Tibial artery (tissue), 4 donors: ENCODE measurements around the gene DCST1.

ENCODE experiments used
- DNase-seq, 2 donors: peaks; one replicate each; pipeline ENCODE4 v3.0.0-alpha.2; 2019
- H3K27ac ChIP-seq, 2 donors: fragments of 200-600 bp; sonication (generic) in 1 of 2; 1 replicate in 1 of 2; 2 replicates in 1 of 2; pipeline ENCODE4 v1.5.1; 2018 to 2019; ENCODE audit warnings: mild to moderate bottlenecking in 1 of 2
- H3K27me3 ChIP-seq, 2 donors: fragments of 200-600 bp; sonication (generic) in 1 of 2; one replicate each; pipeline versions ENCODE4 v1.5.1 to v1.6.0; 2016 to 2019
- H3K36me3 ChIP-seq, 3 donors: fragments of 200-600 bp; sonication (generic) in 2 of 3; one replicate each; pipeline ENCODE4 v1.5.1; 2016 to 2019; ENCODE audit warnings: mild to moderate bottlenecking in 2 of 3
- H3K4me1 ChIP-seq, 4 donors: fragments of 200-600 bp; sonication (generic) in 2 of 4; 1 replicate in 3 of 4; 2 replicates in 1 of 4; pipeline ENCODE4 v1.5.1; 2016 to 2019
- H3K4me3 ChIP-seq, 2 donors: fragments of 200-600 bp; sonication (generic) in 1 of 2; 1 replicate in 1 of 2; 2 replicates in 1 of 2; pipeline ENCODE4 v1.5.1; 2018 to 2019; ENCODE audit warnings: mild to moderate bottlenecking in 2 of 2
- H3K9me3 ChIP-seq, 3 donors: fragments of 200-600 bp; sonication (generic) in 1 of 3; one replicate each; pipeline ENCODE4 v1.5.1; 2016 to 2019
- intact Hi-C: fragments of 100-400 bp; cut with DNase I; formaldehyde crosslinking; loops from one replicate; pipeline ENCODE4 v1.15.0; 2023; ENCODE audit warnings: low total_unique reads
- TF ChIP-seq, protein P1 (sequence below), 2 experiments: fragments of 200-600 bp in 1 of 2; fragments of 450-650 bp in 1 of 2; IDR thresholded peaks; one replicate each; pipeline ENCODE4 v1.5.1; 2017 to 2019; ENCODE audit warnings: antibody characterized with exemption in 2 of 2, mild to moderate bottlenecking in 1 of 2, moderate library complexity in 1 of 2

Gene DCST1

DNA sequence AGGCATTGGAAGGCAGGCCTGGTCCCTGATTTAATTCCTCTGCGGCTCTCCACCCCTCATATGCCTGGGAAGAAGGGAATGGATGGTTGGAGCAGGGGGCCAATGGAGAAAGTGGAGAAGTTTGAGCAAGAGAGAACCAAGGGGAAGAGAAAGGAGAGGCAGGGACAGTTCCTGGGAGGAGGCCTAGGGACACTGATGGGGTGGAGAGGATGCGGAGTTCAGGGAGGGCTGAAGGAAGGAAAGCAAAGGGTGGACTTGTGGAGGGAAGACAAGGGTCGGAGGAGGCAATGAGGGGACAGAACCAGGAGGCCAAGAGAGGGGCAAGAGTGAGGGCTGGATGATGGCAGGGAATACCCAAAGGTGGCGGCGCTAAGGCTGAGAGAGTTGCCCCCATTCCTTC lies 23.9 kb upstream of the DCST1 start:
- H3K9me3 ChIP-seq = no peaks in the 10 kb centered on the region
- H3K27me3 ChIP-seq = no peaks in the 10 kb centered on the region
- H3K4me1 ChIP-seq = peaks cover 0 to 89% (median 58%) of the 10 kb centered on the region in 4 donors
- TF ChIP-seq, protein P1, sequence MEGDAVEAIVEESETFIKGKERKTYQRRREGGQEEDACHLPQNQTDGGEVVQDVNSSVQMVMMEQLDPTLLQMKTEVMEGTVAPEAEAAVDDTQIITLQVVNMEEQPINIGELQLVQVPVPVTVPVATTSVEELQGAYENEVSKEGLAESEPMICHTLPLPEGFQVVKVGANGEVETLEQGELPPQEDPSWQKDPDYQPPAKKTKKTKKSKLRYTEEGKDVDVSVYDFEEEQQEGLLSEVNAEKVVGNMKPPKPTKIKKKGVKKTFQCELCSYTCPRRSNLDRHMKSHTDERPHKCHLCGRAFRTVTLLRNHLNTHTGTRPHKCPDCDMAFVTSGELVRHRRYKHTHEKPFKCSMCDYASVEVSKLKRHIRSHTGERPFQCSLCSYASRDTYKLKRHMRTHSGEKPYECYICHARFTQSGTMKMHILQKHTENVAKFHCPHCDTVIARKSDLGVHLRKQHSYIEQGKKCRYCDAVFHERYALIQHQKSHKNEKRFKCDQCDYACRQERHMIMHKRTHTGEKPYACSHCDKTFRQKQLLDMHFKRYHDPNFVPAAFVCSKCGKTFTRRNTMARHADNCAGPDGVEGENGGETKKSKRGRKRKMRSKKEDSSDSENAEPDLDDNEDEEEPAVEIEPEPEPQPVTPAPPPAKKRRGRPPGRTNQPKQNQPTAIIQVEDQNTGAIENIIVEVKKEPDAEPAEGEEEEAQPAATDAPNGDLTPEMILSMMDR (IDR thresholded peaks at IDR 0.05) = no peak
- no peak overlapping the region for H3K4me3 ChIP-seq
- intact Hi-C loops = no loop called here
- no peak for DNase-seq
- peak overlapping the region in 1 of 2 donors; percentile 65 for H3K27ac ChIP-seq
- peaks cover 0 to 23% (median 5%) of the 10 kb centered on the region in 3 donors for H3K36me3 ChIP-seq

DNA sequence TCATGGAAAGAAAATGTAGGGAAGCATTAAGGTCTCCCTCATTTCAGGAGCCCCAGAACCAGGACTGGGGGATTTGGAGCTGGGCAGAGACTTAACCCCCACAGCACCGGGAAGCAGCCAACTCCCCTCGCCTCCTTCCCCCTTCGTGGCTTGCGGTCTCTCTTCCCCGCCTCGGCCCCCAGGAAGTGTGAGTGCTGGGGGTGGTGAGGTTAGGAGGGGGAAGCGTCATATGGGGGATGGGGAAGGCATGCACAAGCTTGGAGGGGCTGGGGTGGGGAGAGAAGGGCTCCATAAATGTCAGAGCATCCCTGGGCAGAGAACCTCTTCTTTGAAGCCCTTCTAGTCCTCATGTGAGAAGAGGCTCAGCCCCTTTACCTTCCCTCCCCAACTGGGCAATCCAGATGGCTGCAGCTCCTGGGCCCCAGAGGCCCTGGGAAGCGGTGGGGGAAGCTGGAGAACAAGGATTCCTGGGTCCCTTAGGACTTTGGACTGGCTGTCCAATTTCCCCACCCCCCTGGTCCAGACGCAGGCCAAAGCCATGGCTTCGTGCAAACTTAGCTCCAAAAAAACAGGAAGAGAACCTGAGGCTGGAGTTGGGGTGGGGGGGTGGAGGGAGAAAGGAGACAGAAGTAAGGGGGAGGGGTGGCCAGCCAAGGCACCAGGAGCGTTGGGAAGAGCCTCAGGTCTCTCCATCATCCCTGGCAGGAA lies 23.3 kb upstream of the DCST1 start:
- Histone ChIP-seq H3K36me3 (peaks cover 0 to 30% (median 11%) of the 10 kb centered on the region in 3 donors), H3K27ac (peak overlapping the region; percentile 59 to 65), H3K4me3 (no peak overlapping the region), H3K4me1 (peaks cover 0 to 83% (median 52%) of the 10 kb centered on the region in 4 donors), H3K9me3 (no peaks in the 10 kb centered on the region), H3K27me3 (no peaks in the 10 kb centered on the region)
- DNase-seq = no peak
- intact Hi-C loops = no loop called here
- TF ChIP-seq, protein P1 (IDR thresholded peaks at IDR 0.05) = no peak

DNA sequence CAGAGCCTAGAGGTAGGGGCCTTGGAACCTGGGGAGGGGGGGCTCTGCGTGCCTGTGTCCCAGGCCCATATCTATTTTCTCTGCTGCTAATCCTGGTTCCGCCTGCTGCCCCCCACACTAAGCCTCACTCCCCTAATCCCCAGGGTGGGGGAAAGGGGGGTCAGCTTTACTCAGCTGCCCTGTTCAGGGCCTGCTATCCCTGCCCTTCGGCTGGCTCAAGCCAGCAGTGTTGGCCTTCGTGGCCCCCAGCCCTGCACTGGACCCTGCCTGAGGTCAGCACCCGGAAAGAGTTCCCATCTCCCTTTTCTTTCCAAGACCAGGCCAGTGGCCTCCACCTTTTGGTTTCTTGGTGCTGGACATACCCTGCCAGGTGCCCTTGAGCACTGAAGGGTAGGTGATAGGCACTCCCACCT lies 22.6 kb upstream of the DCST1 start:
- Histone ChIP-seq H3K4me1 (peaks cover 0 to 76% (median 46%) of the 10 kb centered on the region in 4 donors), H3K4me3 (no peak overlapping the region), H3K9me3 (no peaks in the 10 kb centered on the region), H3K36me3 (peaks cover 0 to 36% (median 15%) of the 10 kb centered on the region in 3 donors), H3K27ac (peak overlapping the region; percentile 59 to 65), H3K27me3 (no peaks in the 10 kb centered on the region)
- DNase-seq = peak in 1 of 2 donors; percentile 58
- intact Hi-C loops = no loop called here
- TF ChIP-seq, protein P1 (IDR thresholded peaks at IDR 0.05) = no peak

DNA sequence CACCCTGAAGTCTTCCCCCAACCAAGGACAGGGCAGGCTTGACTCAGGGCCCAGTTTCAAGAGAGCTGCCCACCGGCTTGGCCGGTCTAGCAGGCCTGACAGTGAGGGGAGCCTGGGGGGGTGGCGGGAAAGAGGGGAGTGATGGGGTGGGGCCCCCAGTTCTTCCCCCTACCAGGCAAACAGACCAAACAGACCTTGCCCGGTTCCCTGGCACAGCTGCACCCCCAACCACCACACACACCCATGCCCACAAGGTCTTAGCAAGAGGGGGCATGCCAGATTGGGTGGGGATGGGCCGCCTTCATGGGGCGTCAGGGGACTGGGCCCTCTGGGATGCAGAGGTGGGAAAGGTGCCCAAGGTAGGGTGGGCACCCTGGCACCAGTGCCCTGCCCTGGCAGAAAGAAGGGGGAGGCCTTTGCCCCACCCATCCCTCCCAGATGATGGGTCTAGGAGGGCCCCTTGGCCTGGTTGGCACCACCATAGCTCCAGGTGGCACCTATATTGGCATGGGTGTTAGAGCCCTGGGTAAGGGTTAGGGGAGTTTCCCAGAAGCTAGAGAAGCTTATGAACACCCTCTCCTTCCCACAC lies 22.1 kb upstream of the DCST1 start:
- peaks cover 0 to 71% (median 41%) of the 10 kb centered on the region in 4 donors for H3K4me1 ChIP-seq
- TF ChIP-seq, protein P1 (IDR thresholded peaks at IDR 0.05) = no peak
- intact Hi-C loops = no loop called here

DNA sequence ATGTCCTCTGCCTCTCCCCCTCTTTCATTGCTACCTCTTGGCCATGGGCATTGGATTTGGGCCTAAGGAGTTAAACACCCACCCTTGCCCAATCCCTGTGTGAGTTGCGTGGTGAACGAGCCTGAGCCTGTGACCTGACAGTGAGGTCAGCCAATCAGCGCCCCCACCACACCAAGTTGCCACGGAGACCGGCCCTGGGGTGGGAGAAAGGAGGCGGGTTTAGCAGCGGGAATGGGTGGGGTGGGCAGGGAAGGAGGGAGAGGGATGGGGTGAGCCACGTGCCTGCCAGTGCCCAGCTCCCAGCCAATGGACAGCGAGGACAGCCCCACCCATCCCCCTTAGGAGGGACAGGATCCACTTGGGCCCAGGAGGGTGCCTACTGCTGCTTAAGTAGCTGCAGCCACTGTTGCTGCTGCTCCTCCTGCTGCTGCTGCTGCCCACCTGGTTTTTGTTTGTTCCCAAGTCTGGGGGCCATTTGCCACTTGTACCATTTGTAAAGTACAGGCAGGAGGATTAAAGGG lies 21.5 kb upstream of the DCST1 start:
- H3K4me3 ChIP-seq = no peak overlapping the region
- peaks cover 0 to 70% (median 41%) of the 10 kb centered on the region in 4 donors for H3K4me1 ChIP-seq
- H3K27me3 ChIP-seq = no peaks in the 10 kb centered on the region
- peak; percentile 68 to 88 for DNase-seq
- intact Hi-C loops = no loop called here
- H3K27ac ChIP-seq = peak overlapping the region; percentile 59 to 65
- peaks cover 0 to 43% (median 24%) of the 10 kb centered on the region in 3 donors for H3K36me3 ChIP-seq
- TF ChIP-seq, protein P1 (IDR thresholded peaks at IDR 0.05) = no peak
- no peaks in the 10 kb centered on the region for H3K9me3 ChIP-seq

More for the DNA sequence above, 22.1 kb upstream of the DCST1 start:
- H3K4me3 ChIP-seq = no peak overlapping the region
- no peaks in the 10 kb centered on the region for H3K9me3 ChIP-seq
- H3K27me3 ChIP-seq = no peaks in the 10 kb centered on the region
- no peak for DNase-seq
- H3K27ac ChIP-seq = peak overlapping the region; percentile 59 to 65
- peaks cover 0 to 41% (median 20%) of the 10 kb centered on the region in 3 donors for H3K36me3 ChIP-seq
